Vagina (tissue), 2 donors: ENCODE results near the gene THY1.

Source experiments
- CTCF ChIP-seq, 3 experiments: fragments of 450-650 bp in 2 of 3; fragments of 200-600 bp in 1 of 3; sonication (generic) in 1 of 3; IDR thresholded peaks; one replicate each; pipeline ENCODE4 v1.5.1; 2017 to 2019; ENCODE audit warnings: antibody characterized with exemption in 3 of 3, mild to moderate bottlenecking in 2 of 3, moderate library complexity in 2 of 3
- POLR2AphosphoS5 ChIP-seq, 2 donors: sonication (generic); formaldehyde crosslinking; IDR thresholded peaks; one replicate each; pipeline ENCODE4 v1.9.0; 2017; ENCODE audit warnings: antibody characterized with exemption in 2 of 2, mild to moderate bottlenecking in 2 of 2, low read depth in 1 of 2; ENCODE audit not compliant: insufficient read depth in 1 of 2

- no peak for TF ChIP-seq CTCF (IDR thresholded peaks at IDR 0.05)
- no peak for TF ChIP-seq POLR2AphosphoS5 (IDR thresholded peaks at IDR 0.05; ENCODE audit: insufficient read depth in 1 of 2, low read depth in 1 of 2)
These were observed 37.6 kb upstream of the THY1 start for GRCh38 chr11:119460582-119460981.
